Kidney epithelial cell (primary cell): ENCODE results near the gene BUB1B. TPM values are rescaled to one million over a fixed set of nuclear protein-coding genes. Genes with fewer than 3 reads are reported as not detected.

Experiments
- DNase-seq: peaks from one replicate; pipeline ENCODE4 v3.0.0-alpha.2; 2010; ENCODE audit warnings: low read depth
- H3K27me3 ChIP-seq: 2 replicates; pipeline ENCODE4 v1.6.0; 2011; ENCODE audit warnings: low read length; ENCODE audit not compliant: control insufficient read depth, insufficient read depth
- H3K36me3 ChIP-seq: 2 replicates; pipeline ENCODE4 v1.5.1; 2011; ENCODE audit warnings: low read length; ENCODE audit not compliant: control insufficient read depth, insufficient read depth
- H3K4me3 ChIP-seq: 2 replicates; pipeline ENCODE4 v1.5.1; 2011; ENCODE audit warnings: low read depth, mild to moderate bottlenecking, control low read depth, low read length
- CTCF ChIP-seq: IDR thresholded peaks from 2 replicates; pipeline ENCODE4 v1.5.1; 2011; ENCODE audit warnings: mild to moderate bottlenecking, moderate library complexity, low read length, control low read depth, inconsistent platforms; ENCODE audit not compliant: insufficient read depth, poor library complexity, severe bottlenecking
- total RNA-seq: library from RNA; depleted of rRNA; stranded (reverse); fragments of >200 nt; gene quantifications from 2 replicates; pipeline ENCODE4 v1.2.3, GENCODE V29; 2015

The BUB1B gene
- total RNA-seq, 1 donor from 2014 or later: 10.5 TPM

GRCh38 chr15:40245666-40246450, 85.0 kb downstream of the BUB1B start:
- DNase-seq: no peak
- no peak for TF ChIP-seq CTCF
- H3K36me3 ChIP-seq: no peaks in the 10 kb centered on the region
- no peaks in the 10 kb centered on the region for H3K27me3 ChIP-seq
- no peak overlapping the region for H3K4me3 ChIP-seq

GRCh38 chr15:40246496-40247280, 85.8 kb downstream of the BUB1B start:
- Histone ChIP-seq H3K27me3 (peaks cover under 1% of the 10 kb centered on the region), H3K36me3 (no peaks in the 10 kb centered on the region), H3K4me3 (no peak overlapping the region)
- DNase-seq: no peak
- no peak for TF ChIP-seq CTCF

- H3K36me3 ChIP-seq: no peaks in the 10 kb centered on the region
- no peak for TF ChIP-seq CTCF
- DNase-seq: no peak
- peaks cover 9% of the 10 kb centered on the region for H3K27me3 ChIP-seq
- H3K4me3 ChIP-seq: no peak overlapping the region
These were observed 86.6 kb downstream of the BUB1B start for GRCh38 chr15:40247406-40247971.

GRCh38 chr15:40248006-40248783, 87.3 kb downstream of the BUB1B start:
- DNase-seq: no peak
- Histone ChIP-seq H3K4me3 (no peak overlapping the region), H3K27me3 (peaks cover 16% of the 10 kb centered on the region), H3K36me3 (no peaks in the 10 kb centered on the region)
- TF ChIP-seq CTCF: no peak

- Histone ChIP-seq H3K36me3 (no peaks in the 10 kb centered on the region), H3K27me3 (peaks cover 29% of the 10 kb centered on the region), H3K4me3 (no peak overlapping the region)
- no peak for DNase-seq
- no peak for TF ChIP-seq CTCF
These were observed 88.8 kb downstream of the BUB1B start for GRCh38 chr15:40249477-40250303.
